ENCODE data around the gene ZNF597.

- TF ChIP-seq CTCF (IDR thresholded peaks at IDR 0.05; ENCODE audit: low read length) = no peak
- no peak for TF ChIP-seq EZH2 (IDR thresholded peaks at IDR 0.05; ENCODE audit: borderline replicate concordance, low read length)
Measured at GRCh38 chr16:3439637-3440036, 3.7 kb downstream of the ZNF597 start.
